IMR-90 (cell line): ENCODE measurements around the gene TAF9B. TPM values are rescaled to one million over a fixed set of nuclear protein-coding genes. Genes with fewer than 3 reads are reported as not detected.

Source experiments
- ATAC-seq: fragments of 200-7000 bp; cut with Tn5 transposase; 2 replicates; pipeline ENCODE4 v1.9.1; 2020; ENCODE audit warnings: low read depth, mild to moderate bottlenecking, moderate library complexity
- BruUV-seq: library from RNA; stranded (reverse); fragments of 400-500 nt; replicated peaks from 2 replicates; lab custom pipeline; 2021; lab: Mats Ljungman, UMichigan
- CTCF ChIA-PET: fragments of 300-600 bp; formaldehyde crosslinking; extraction: SDS; loops from one replicate; lab custom pipeline; 2021; ENCODE audit warnings: antibody characterized with exemption; lab: Yijun Ruan, JAX
- POLR2A ChIA-PET: fragments of 300-600 bp; sonication (Branson Sonifier 250); formaldehyde crosslinking; loops from one replicate; lab custom pipeline; 2022; ENCODE audit warnings: antibody characterized with exemption; ENCODE audit not compliant: unreplicated experiment; lab: Charles Lee
- DNase-seq: peaks from one replicate; pipeline ENCODE4 v3.0.0; 2013
- H2AFZ ChIP-seq: replicated peaks from 2 replicates; pipeline ENCODE3; 2013; ENCODE audit warnings: low read length, mild to moderate bottlenecking; ENCODE audit not compliant: poor library complexity
- H2AK5ac ChIP-seq: 2 replicates; pipeline ENCODE4 v1.6.1; 2013; ENCODE audit warnings: low read depth, low read length, inconsistent platforms
- H2AK9ac ChIP-seq: replicated peaks from 2 replicates; pipeline ENCODE3; 2013; ENCODE audit warnings: mild to moderate bottlenecking, low read depth, low read length, moderate library complexity; ENCODE audit not compliant: poor library complexity
- H2BK120ac ChIP-seq: 2 replicates; pipeline ENCODE4 v1.6.1; 2013; ENCODE audit warnings: low read depth, low read length, inconsistent platforms
- H2BK15ac ChIP-seq: 3 replicates; pipeline ENCODE4 v1.6.1; 2013; ENCODE audit warnings: low read depth, low read length, inconsistent platforms
- H2BK20ac ChIP-seq: 2 replicates; pipeline ENCODE4 v1.6.1; 2013; ENCODE audit warnings: low read depth, mild to moderate bottlenecking, inconsistent platforms, low read length, moderate library complexity
- H2BK5ac ChIP-seq: 2 replicates; pipeline ENCODE4 v1.6.1; 2013; ENCODE audit warnings: mild to moderate bottlenecking, low read depth, low read length, inconsistent platforms; ENCODE audit not compliant: poor library complexity, severe bottlenecking
- H3K14ac ChIP-seq: replicated peaks from 2 replicates; pipeline ENCODE4 v1.6.1; 2013; ENCODE audit warnings: low read depth, low read length, inconsistent platforms
- H3K18ac ChIP-seq: 2 replicates; pipeline ENCODE4 v1.6.1; 2013; ENCODE audit warnings: low read depth, low read length, control low read depth
- H3K23ac ChIP-seq: 2 replicates; pipeline ENCODE4 v1.6.1; 2013; ENCODE audit warnings: low read depth, low read length, inconsistent platforms
- H3K27ac ChIP-seq: 2 replicates; pipeline ENCODE4 v1.5.1; 2013; ENCODE audit warnings: mild to moderate bottlenecking, control low read depth, low read length; ENCODE audit not compliant: insufficient read depth
- H3K27me3 ChIP-seq: 2 replicates; pipeline ENCODE4 v1.6.1; 2013; ENCODE audit warnings: low read length; ENCODE audit not compliant: control insufficient read depth, insufficient read depth
- H3K36me3 ChIP-seq: 2 replicates; pipeline ENCODE4 v1.6.1; 2013; ENCODE audit warnings: low read length, mixed read lengths; ENCODE audit not compliant: control insufficient read depth, insufficient read depth
- H3K4ac ChIP-seq: 2 replicates; pipeline ENCODE4 v1.6.1; 2013; ENCODE audit warnings: low read depth, low read length, inconsistent platforms
- H3K4me1 ChIP-seq: 2 replicates; pipeline ENCODE4 v1.6.1; 2013; ENCODE audit warnings: low read length, mixed read lengths; ENCODE audit not compliant: control insufficient read depth, insufficient read depth
- H3K4me2 ChIP-seq: 2 replicates; pipeline ENCODE4 v1.6.1; 2013; ENCODE audit warnings: low read depth, mild to moderate bottlenecking, control low read depth, low read length, moderate library complexity
- H3K4me3 ChIP-seq: 2 replicates; pipeline ENCODE4 v1.5.1; 2013; ENCODE audit warnings: low read depth, mild to moderate bottlenecking, control low read depth, low read length, moderate library complexity; ENCODE audit not compliant: insufficient read depth
- H3K56ac ChIP-seq: 2 replicates; pipeline ENCODE4 v1.6.1; 2013; ENCODE audit warnings: low read length, inconsistent platforms; ENCODE audit not compliant: insufficient read depth; ENCODE audit errors: extremely low read depth
- H3K79me1 ChIP-seq, 2 experiments: 2 replicates each; pipeline ENCODE4 v1.6.1; 2013; ENCODE audit warnings: low read length in 2 of 2, inconsistent platforms in 1 of 2, low read depth in 1 of 2
- H3K9ac ChIP-seq: 2 replicates; pipeline ENCODE4 v1.6.1; 2013; ENCODE audit warnings: low read depth, low read length, control low read depth
- H3K9me1 ChIP-seq: 2 replicates; pipeline ENCODE4 v1.6.1; 2013; ENCODE audit warnings: low read length, inconsistent platforms; ENCODE audit not compliant: insufficient read depth
- H3K9me3 ChIP-seq: 2 replicates; pipeline ENCODE4 v1.6.1; 2013; ENCODE audit warnings: low read length; ENCODE audit not compliant: control insufficient read depth, insufficient read depth
- H4K20me1 ChIP-seq: 2 replicates; pipeline ENCODE4 v1.6.1; 2013; ENCODE audit warnings: low read length, inconsistent platforms; ENCODE audit not compliant: insufficient read depth
- H4K5ac ChIP-seq: 2 replicates; pipeline ENCODE4 v1.6.1; 2013; ENCODE audit warnings: mild to moderate bottlenecking, low read depth, low read length, control low read depth
- H4K8ac ChIP-seq, 2 experiments: 2 replicates each; pipeline ENCODE4 v1.6.1; 2013; ENCODE audit warnings: low read depth in 2 of 2, low read length in 2 of 2, control low read depth in 1 of 2, inconsistent platforms in 1 of 2
- H4K91ac ChIP-seq: 2 replicates; pipeline ENCODE4 v1.6.1; 2013; ENCODE audit warnings: low read depth, low read length, inconsistent platforms; ENCODE audit not compliant: insufficient read depth
- CEBPB ChIP-seq: IDR thresholded peaks from 2 replicates; pipeline ENCODE4 v1.6.1; 2012; ENCODE audit warnings: low read depth, low read length, improper control_type of control experiment
- CHD1 ChIP-seq: IDR thresholded peaks from 2 replicates; pipeline ENCODE4 v1.6.1; 2012; ENCODE audit warnings: low read depth, low read length, improper control_type of control experiment
- CTCF ChIP-seq: conservative IDR thresholded peaks from 2 replicates; pipeline ENCODE4 v1.5.1; 2012; ENCODE audit warnings: mild to moderate bottlenecking, low read depth, low read length, improper control_type of control experiment
- ELK1 ChIP-seq: fragments of 150-350 bp; IDR thresholded peaks from 2 replicates; pipeline ENCODE4 v1.6.1; 2016; ENCODE audit warnings: low read depth, mild to moderate bottlenecking, low read length, moderate library complexity, borderline replicate concordance
- FOS ChIP-seq: fragments of 150-350 bp; IDR thresholded peaks from 2 replicates; pipeline ENCODE4 v1.6.1; 2016; ENCODE audit warnings: low read depth, low read length
- MAZ ChIP-seq: IDR thresholded peaks from 2 replicates; pipeline ENCODE4 v1.6.1; 2012; ENCODE audit warnings: low read depth, mild to moderate bottlenecking, low read length, improper control_type of control experiment, moderate library complexity, borderline replicate concordance
- NFE2L2 ChIP-seq: fragments of 150-350 bp; IDR thresholded peaks from 2 replicates; pipeline ENCODE4 v1.6.1; 2016; ENCODE audit warnings: low read depth, mild to moderate bottlenecking, low read length
- RCOR1 ChIP-seq: IDR thresholded peaks from 2 replicates; pipeline ENCODE4 v1.6.1; 2012; ENCODE audit warnings: mild to moderate bottlenecking, low read length, improper control_type of control experiment; ENCODE audit not compliant: insufficient replicate concordance
- USF2 ChIP-seq: fragments of 150-350 bp; IDR thresholded peaks from 2 replicates; pipeline ENCODE4 v1.6.1; 2017; ENCODE audit warnings: mild to moderate bottlenecking, antibody characterized with exemption, low read length, low read depth
- dilution Hi-C: fragments of 300-500 bp; cut with HindIII; formaldehyde crosslinking; loops from one replicate; pipeline ENCODE4 v1.14.3; 2018; ENCODE audit warnings: low sequenced_read_pairs; ENCODE audit not compliant: unreplicated experiment
- in situ Hi-C: fragments of 300-500 bp; cut with MboI; formaldehyde crosslinking; loops from 3 replicates; pipeline ENCODE4 v1.14.3; 2019; ENCODE audit warnings: low sequenced_read_pairs, inconsistent platforms, mixed read lengths
- intact Hi-C: fragments of 100-400 bp; cut with micrococcal nuclease; formaldehyde crosslinking; loops from 2 replicates; pipeline ENCODE4 v1.10.0; 2022
- polyA plus RNA-seq, 3 experiments: library from polyadenylated mRNA; depleted of rRNA; stranded (reverse); fragments of >200 nt; gene quantifications; 2 replicates each; pipeline ENCODE4 v1.2.3, GENCODE V29; 2012; ENCODE audit warnings: low replicate concordance in 1 of 3
- total RNA-seq: library from RNA; depleted of rRNA; stranded (reverse); fragments of >200 nt; gene quantifications from 2 replicates; pipeline ENCODE4 v1.2.3, GENCODE V29; 2012

TAF9B gene
- total and polyA plus RNA-seq, 2 of the 4 experiments (the other 2 are of a cell fraction), result 12.4 to 21.5 TPM

- Histone ChIP-seq H3K9me3 (no peaks in the 10 kb centered on the region), H2BK20ac (no peak overlapping the region), H3K36me3 (no peaks in the 10 kb centered on the region), H3K4me2 (no peak overlapping the region), H3K18ac (no peak overlapping the region), H3K4me3 (no peak overlapping the region), H2AFZ (no peak overlapping the region), H3K79me1 (peaks cover 0 to 5% of the 10 kb centered on the region in 2 experiments; a peak in 1 of 4 replicates), H4K91ac (no peak overlapping the region), H3K9ac (no peak overlapping the region), H4K5ac (no peak overlapping the region), H3K27ac (no peak overlapping the region), H2BK15ac (no peak overlapping the region), H2BK5ac (no peak overlapping the region), H3K9me1 (no peaks in the 10 kb centered on the region), H3K23ac (no peak overlapping the region), H2AK5ac (no peak overlapping the region), H3K4me1 (peaks cover 3% of the 10 kb centered on the region; the same call in 1 of the 2 replicates), H3K14ac (no peak overlapping the region), H2BK120ac (no peak overlapping the region), H2AK9ac (no peak overlapping the region), H4K8ac (no peak overlapping the region), H4K20me1 (no peaks in the 10 kb centered on the region), H3K4ac (no peak overlapping the region), H3K56ac (no peak overlapping the region), H3K27me3 (no peaks in the 10 kb centered on the region; the same call in 1 of the 2 replicates)
- DNase-seq, result no peak
- no TSS peak for BruUV-seq
- dilution Hi-C loops (no loop called here), in situ Hi-C loops (no loop called here), intact Hi-C loops (no loop called here)
- ChIA-PET CTCF (no interaction called here), POLR2A (no interaction called here)
- TF ChIP-seq USF2 (no peak), CTCF (no peak), CHD1 (no peak), CEBPB (no peak), MAZ (no peak), RCOR1 (no peak), FOS (no peak), ELK1 (no peak), NFE2L2 (no peak)
- ATAC-seq, result no peak
These were observed 41.3 kb downstream of the TAF9B start for GRCh38 chrX:78098108-78098507.
